ENCODE data around the gene F2.

F2 gene

GRCh38 chr11:46755962-46756361, 36.9 kb downstream of the F2 start:
- Histone ChIP-seq H3K4me1 (ENCODE audit: control insufficient read depth in 1 of 2, insufficient read depth in 1 of 2, low read depth in 1 of 2, low read length in 1 of 2) (no peaks in the 10 kb centered on the region), H3K36me3 (peaks cover 86% of the 10 kb centered on the region), H3K27me3 (no peaks in the 10 kb centered on the region), H3K9me3 (no peaks in the 10 kb centered on the region), H3K4me3 (ENCODE audit: low read depth in 1 of 2, low read length in 1 of 2) (no peak overlapping the region), H3K27ac (no peak overlapping the region)
- no peak for TF ChIP-seq CTCF (IDR thresholded peaks at IDR 0.05)

GRCh38 chr11:46759196-46759595, 40.2 kb downstream of the F2 start:
- H3K4me1 ChIP-seq (ENCODE audit: control insufficient read depth in 1 of 2, insufficient read depth in 1 of 2, low read depth in 1 of 2, low read length in 1 of 2): no peaks in the 10 kb centered on the region
- no peaks in the 10 kb centered on the region for H3K9me3 ChIP-seq
- H3K36me3 ChIP-seq: peaks cover 87% of the 10 kb centered on the region
- no peak overlapping the region for H3K27ac ChIP-seq
- H3K4me3 ChIP-seq (ENCODE audit: low read depth in 1 of 2, low read length in 1 of 2): no peak overlapping the region
- no peaks in the 10 kb centered on the region for H3K27me3 ChIP-seq
- no peak for TF ChIP-seq CTCF (IDR thresholded peaks at IDR 0.05)

GRCh38 chr11:46760429-46761128, 41.6 kb downstream of the F2 start:
- H3K36me3 ChIP-seq: peaks cover 85% of the 10 kb centered on the region
- no peaks in the 10 kb centered on the region for H3K4me1 ChIP-seq (ENCODE audit: control insufficient read depth in 1 of 2, insufficient read depth in 1 of 2, low read depth in 1 of 2, low read length in 1 of 2)
- no peak for TF ChIP-seq CTCF (IDR thresholded peaks at IDR 0.05)
- H3K4me3 ChIP-seq (ENCODE audit: low read depth in 1 of 2, low read length in 1 of 2): no peak overlapping the region
- no peak overlapping the region for H3K27ac ChIP-seq
- no peaks in the 10 kb centered on the region for H3K9me3 ChIP-seq
- H3K27me3 ChIP-seq: no peaks in the 10 kb centered on the region

GRCh38 chr11:46761807-46762206, 42.8 kb downstream of the F2 start:
- Histone ChIP-seq H3K27me3 (no peaks in the 10 kb centered on the region), H3K27ac (no peak overlapping the region), H3K4me1 (ENCODE audit: control insufficient read depth in 1 of 2, insufficient read depth in 1 of 2, low read depth in 1 of 2, low read length in 1 of 2) (no peaks in the 10 kb centered on the region), H3K36me3 (peaks cover 93% of the 10 kb centered on the region), H3K4me3 (ENCODE audit: low read depth in 1 of 2, low read length in 1 of 2) (no peak overlapping the region), H3K9me3 (no peaks in the 10 kb centered on the region)
- no peak for TF ChIP-seq CTCF (IDR thresholded peaks at IDR 0.05)

- Histone ChIP-seq H3K27ac (no peak overlapping the region), H3K9me3 (no peaks in the 10 kb centered on the region), H3K27me3 (no peaks in the 10 kb centered on the region), H3K4me1 (ENCODE audit: control insufficient read depth in 1 of 2, insufficient read depth in 1 of 2, low read depth in 1 of 2, low read length in 1 of 2) (no peaks in the 10 kb centered on the region), H3K4me3 (ENCODE audit: low read depth in 1 of 2, low read length in 1 of 2) (no peak overlapping the region), H3K36me3 (peaks cover 95% of the 10 kb centered on the region)
- TF ChIP-seq CTCF (IDR thresholded peaks at IDR 0.05): no peak
Observed at GRCh38 chr11:46762248-46762647, 43.2 kb downstream of the F2 start.

Data from neutrophil (primary cell).